ENCODE data around the gene ACAD10.
A peak's percentile ranks its signal among the peaks of the same experiment; 100 is the strongest.

Gene ACAD10

DNA sequence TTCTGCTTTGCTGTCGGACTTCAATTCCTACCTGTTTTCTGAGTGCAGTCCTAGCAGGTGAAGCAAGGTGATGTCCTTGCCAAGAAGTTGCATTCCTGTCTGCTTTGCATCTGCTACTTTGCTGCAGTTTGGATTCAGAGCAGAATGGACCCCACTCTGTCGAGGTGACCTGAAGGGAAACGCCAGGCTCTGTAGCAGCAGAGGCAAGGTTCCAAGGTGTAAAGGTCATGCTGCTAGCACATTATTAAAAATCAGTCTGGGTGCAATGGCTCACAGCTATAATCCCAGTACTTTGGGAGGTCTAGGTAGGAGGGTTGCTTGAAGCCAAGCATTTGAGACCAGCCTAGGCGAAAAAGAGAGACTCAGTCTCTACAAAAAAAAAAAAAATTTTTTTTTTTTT lies 63.5 kb downstream of the ACAD10 start:
- H3K4me1 ChIP-seq (ENCODE audit: control insufficient read depth, insufficient read depth, low read length, poor library complexity, severe bottlenecking), result no peaks in the 10 kb centered on the region

DNA sequence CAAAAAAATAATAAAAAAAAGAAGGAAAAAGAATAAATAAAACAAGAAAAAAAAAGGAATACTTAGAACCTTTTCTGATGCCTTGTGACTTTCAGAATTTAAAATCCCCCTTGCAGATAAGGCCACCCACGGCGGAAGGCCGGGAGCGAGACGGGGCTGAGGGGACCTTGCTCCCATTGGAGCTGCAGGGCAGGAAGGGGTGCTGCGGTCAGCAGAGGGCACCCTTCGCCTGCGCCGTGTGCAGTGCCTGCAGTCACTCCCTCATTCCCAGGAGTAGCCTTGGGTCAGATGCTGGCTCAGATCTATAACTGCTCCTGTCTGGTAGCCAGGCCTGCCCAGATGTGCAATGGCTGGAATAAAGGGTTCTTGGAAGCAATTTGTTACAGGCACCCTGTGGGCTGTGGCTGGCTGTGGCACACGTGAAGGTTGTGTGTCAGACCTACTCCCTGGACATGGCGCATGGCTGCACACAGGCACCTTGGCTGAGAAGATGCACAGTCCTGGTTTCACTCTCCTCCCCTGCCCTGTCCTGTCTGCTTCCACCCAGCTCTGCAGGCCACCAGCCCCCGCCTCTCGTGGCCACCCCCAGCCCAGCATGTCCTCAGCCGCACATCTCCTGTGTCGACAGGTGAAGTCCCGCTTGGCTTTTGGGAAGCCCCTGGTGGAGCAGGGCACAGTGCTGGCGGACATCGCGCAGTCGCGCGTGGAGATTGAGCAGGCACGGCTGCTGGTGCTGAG lies 67.5 kb downstream of the ACAD10 start:
- WGBS, 2 experiments (ENCODE audit: insufficient coverage in 2 of 2), result 76 to 78% methylated on average over 21 to 23 of the region's 23 CpGs
- Histone ChIP-seq H3K27ac (ENCODE audit: low read depth, low read length, severe bottlenecking) (no peak overlapping the region), H3K9me3 (ENCODE audit: control insufficient read depth, low read length) (no peaks in the 10 kb centered on the region), H3K4me1 (ENCODE audit: control insufficient read depth, insufficient read depth, low read length, poor library complexity, severe bottlenecking) (peaks cover 11% of the 10 kb centered on the region), H3K36me3 (ENCODE audit: control insufficient read depth, insufficient read depth, low read length) (peaks cover 27% of the 10 kb centered on the region), H3K4me3 (ENCODE audit: extremely low read depth, insufficient read depth, low read length, poor library complexity, severe bottlenecking) (no peak overlapping the region)

More for the DNA sequence above, 63.5 kb downstream of the ACAD10 start:
- no peak overlapping the region for H3K4me3 ChIP-seq (ENCODE audit: extremely low read depth, insufficient read depth, low read length, poor library complexity, severe bottlenecking)
- no peaks in the 10 kb centered on the region for H3K9me3 ChIP-seq (ENCODE audit: control insufficient read depth, low read length)
- 84 to 100% methylated on average over 3 of the region's 4 CpGs for WGBS, 2 experiments (ENCODE audit: insufficient coverage in 2 of 2)
- no peak overlapping the region for H3K27ac ChIP-seq (ENCODE audit: low read depth, low read length, severe bottlenecking)
- peaks cover 45% of the 10 kb centered on the region for H3K36me3 ChIP-seq (ENCODE audit: control insufficient read depth, insufficient read depth, low read length)

DNA sequence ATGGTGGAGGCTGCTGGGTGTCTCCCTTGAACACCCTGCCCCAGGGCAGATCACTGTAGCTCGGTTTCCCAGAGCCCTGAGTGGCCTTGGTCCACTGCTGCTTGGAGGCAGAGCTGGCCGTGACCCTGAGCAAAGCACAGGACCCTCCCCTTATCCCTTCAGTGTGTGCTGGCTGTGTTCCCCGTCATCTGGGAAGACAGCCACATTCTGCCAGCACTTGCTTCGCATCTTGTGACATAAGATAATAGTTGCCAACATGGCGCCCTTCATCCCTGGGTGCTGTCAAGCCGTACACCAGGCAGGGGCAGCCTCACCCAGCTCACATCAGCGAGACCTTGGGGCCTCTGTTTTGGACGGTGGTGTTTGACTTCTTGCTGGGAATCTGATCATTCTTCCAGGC lies 68.8 kb downstream of the ACAD10 start:
- no peak overlapping the region for H3K4me3 ChIP-seq (ENCODE audit: extremely low read depth, insufficient read depth, low read length, poor library complexity, severe bottlenecking)
- no peak overlapping the region for H3K27ac ChIP-seq (ENCODE audit: low read depth, low read length, severe bottlenecking)
- H3K9me3 ChIP-seq (ENCODE audit: control insufficient read depth, low read length), result no peaks in the 10 kb centered on the region
- H3K4me1 ChIP-seq (ENCODE audit: control insufficient read depth, insufficient read depth, low read length, poor library complexity, severe bottlenecking), result peaks cover 11% of the 10 kb centered on the region
- H3K36me3 ChIP-seq (ENCODE audit: control insufficient read depth, insufficient read depth, low read length), result peaks cover 20% of the 10 kb centered on the region
- WGBS, 2 experiments (ENCODE audit: insufficient coverage in 2 of 2), result 87 to 91% methylated on average over 7 to 8 of the region's 8 CpGs

DNA sequence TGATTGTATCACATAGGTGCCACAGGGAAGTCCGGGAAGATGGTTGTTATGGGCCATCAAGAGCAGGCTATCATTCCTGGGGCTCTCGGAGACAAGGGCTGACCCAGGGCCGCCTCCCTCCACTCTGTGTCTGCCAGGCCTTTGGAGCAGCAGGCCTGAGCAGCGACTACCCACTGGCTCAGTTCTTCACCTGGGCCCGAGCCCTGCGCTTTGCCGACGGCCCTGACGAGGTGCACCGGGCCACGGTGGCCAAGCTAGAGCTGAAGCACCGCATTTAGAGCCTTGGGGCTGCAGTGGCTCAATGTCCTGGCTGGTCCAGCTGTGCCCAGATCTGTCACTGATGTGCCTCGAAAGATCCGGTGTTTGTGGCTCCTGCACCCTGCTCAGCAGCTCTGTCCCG lies 70.3 kb downstream of the ACAD10 start:
- H3K36me3 ChIP-seq (ENCODE audit: control insufficient read depth, insufficient read depth, low read length), result peaks cover 14% of the 10 kb centered on the region
- no peak overlapping the region for H3K27ac ChIP-seq (ENCODE audit: low read depth, low read length, severe bottlenecking)
- H3K4me3 ChIP-seq (ENCODE audit: extremely low read depth, insufficient read depth, low read length, poor library complexity, severe bottlenecking), result no peak overlapping the region
- 94 to 98% methylated on average over 14 to 15 of the region's 15 CpGs for WGBS, 2 experiments (ENCODE audit: insufficient coverage in 2 of 2)
- H3K4me1 ChIP-seq (ENCODE audit: control insufficient read depth, insufficient read depth, low read length, poor library complexity, severe bottlenecking), result peaks cover 11% of the 10 kb centered on the region
- no peaks in the 10 kb centered on the region for H3K9me3 ChIP-seq (ENCODE audit: control insufficient read depth, low read length)

DNA sequence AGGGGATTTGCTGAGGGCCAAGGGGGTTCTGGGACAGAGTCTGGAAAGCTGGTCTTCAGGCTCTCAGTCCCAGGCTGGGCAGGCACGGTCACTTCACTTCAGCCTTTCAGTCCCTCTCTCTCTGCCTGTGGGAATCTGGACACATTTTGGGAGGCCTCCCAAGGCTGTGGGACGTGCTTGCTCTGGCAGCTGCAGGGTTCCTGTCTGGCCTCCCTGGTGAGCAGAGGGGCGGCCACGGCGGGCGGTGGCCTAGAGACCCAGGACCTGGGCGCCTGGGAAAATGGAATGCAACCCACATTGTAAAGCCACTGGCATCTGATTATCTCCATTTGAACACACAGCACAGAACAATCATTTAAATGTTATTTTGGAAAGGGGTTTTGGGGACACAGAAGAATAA lies 70.8 kb downstream of the ACAD10 start:
- Histone ChIP-seq H3K36me3 (ENCODE audit: control insufficient read depth, insufficient read depth, low read length) (peaks cover 14% of the 10 kb centered on the region), H3K27ac (ENCODE audit: low read depth, low read length, severe bottlenecking) (no peak overlapping the region), H3K4me3 (ENCODE audit: extremely low read depth, insufficient read depth, low read length, poor library complexity, severe bottlenecking) (no peak overlapping the region), H3K4me1 (ENCODE audit: control insufficient read depth, insufficient read depth, low read length, poor library complexity, severe bottlenecking) (peaks cover 11% of the 10 kb centered on the region), H3K9me3 (ENCODE audit: control insufficient read depth, low read length) (no peaks in the 10 kb centered on the region)
- WGBS, 2 experiments (ENCODE audit: insufficient coverage in 2 of 2), result 95 to 97% methylated on average over 5 to 7 of the region's 7 CpGs

DNA sequence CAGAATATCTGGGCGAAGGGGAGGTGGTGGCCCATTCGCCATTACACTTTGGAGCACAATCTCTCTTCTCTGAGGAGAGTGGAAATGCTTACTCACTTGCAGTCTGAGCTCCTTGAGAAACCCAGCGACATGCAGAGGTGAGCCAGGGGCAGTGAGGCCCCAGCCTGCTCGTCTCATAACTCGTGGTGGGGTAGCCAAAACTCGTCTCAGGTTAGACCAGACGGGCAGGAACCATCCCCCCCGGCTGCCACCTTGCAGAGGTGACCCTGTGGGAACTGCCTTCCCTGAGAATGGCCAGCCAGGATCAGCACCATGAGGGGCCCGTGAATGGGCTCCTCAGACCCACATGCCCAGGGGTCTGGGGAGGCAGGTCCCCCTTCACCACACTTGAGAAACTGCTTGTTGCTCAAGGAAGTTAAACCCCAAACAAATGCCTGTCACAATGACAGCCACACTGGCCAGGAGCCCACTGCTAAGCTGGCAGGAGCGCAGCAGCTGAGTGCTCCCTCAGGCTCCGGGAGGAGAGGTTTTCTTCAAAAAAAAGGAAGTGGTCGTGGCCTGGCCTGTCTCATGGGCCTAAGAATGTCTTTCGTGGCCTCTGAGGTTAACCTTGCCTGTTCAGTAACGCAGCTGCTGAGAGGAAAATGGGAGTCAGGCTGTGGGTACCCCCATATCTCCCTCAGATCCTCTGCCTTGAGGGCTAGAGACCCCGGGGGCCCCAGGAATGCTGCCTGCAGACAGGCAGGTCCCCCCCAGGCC lies 71.7 kb downstream of the ACAD10 start:
- Histone ChIP-seq H3K27ac (ENCODE audit: low read depth, low read length, severe bottlenecking) (peak overlapping the region; percentile 59), H3K36me3 (ENCODE audit: control insufficient read depth, insufficient read depth, low read length) (peaks cover 14% of the 10 kb centered on the region), H3K4me3 (ENCODE audit: extremely low read depth, insufficient read depth, low read length, poor library complexity, severe bottlenecking) (no peak overlapping the region), H3K9me3 (ENCODE audit: control insufficient read depth, low read length) (no peaks in the 10 kb centered on the region), H3K4me1 (ENCODE audit: control insufficient read depth, insufficient read depth, low read length, poor library complexity, severe bottlenecking) (peaks cover 11% of the 10 kb centered on the region)
- WGBS, 2 experiments (ENCODE audit: insufficient coverage in 2 of 2), result 92 to 93% methylated on average over 11 to 14 of the region's 15 CpGs

DNA sequence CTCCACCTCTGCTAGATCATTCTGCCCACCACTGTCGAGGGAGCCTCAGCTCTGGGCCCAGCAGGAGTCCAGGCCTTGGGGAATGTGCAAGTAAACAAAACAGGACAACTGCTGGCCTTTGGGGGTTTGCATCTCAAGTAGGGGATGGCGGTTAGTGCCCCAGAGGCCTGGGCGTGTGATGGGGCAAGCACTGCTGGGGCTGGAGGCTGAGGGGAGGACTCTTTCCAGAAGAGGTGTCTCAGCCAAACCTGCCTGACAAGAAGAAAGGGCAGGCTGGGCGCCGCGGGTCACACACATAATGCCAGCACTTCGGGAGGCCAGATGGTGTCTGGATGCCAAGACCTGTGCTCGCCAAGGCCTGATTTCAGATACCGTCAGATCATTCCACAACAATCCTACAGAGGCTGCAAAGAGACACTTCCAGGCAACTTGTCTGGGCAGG lies 72.3 kb downstream of the ACAD10 start:
- Histone ChIP-seq H3K4me3 (ENCODE audit: extremely low read depth, insufficient read depth, low read length, poor library complexity, severe bottlenecking) (no peak overlapping the region), H3K4me1 (ENCODE audit: control insufficient read depth, insufficient read depth, low read length, poor library complexity, severe bottlenecking) (peaks cover 11% of the 10 kb centered on the region), H3K36me3 (ENCODE audit: control insufficient read depth, insufficient read depth, low read length) (peaks cover 14% of the 10 kb centered on the region), H3K27ac (ENCODE audit: low read depth, low read length, severe bottlenecking) (peak overlapping the region; percentile 59), H3K9me3 (ENCODE audit: control insufficient read depth, low read length) (no peaks in the 10 kb centered on the region)
- WGBS, 2 experiments (ENCODE audit: insufficient coverage in 2 of 2), result 82 to 86% methylated on average over 8 to 9 of the region's 9 CpGs

DNA sequence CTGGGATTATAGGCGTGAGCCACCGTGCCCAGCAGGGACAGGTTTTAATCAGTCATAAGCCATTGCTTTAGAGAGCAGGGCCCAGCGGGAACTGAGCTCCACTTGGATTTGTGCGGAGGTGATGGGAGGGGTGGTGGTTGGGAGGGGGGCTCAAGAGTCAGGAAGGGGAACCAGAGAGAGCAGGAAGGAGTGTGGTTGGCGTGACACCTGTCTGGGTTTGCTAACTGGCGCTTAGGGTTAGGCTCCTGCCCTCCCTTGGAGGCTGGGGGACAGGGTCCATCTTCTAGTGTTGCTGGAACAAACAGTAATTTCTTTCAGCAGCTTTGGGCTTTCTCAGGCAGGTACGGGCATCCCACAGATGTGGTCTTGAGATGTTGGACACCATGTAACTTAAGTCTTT lies 73.4 kb downstream of the ACAD10 start:
- 91 to 97% methylated on average over 6 to 7 of the region's 7 CpGs for WGBS, 2 experiments (ENCODE audit: insufficient coverage in 2 of 2)
- H3K4me1 ChIP-seq (ENCODE audit: control insufficient read depth, insufficient read depth, low read length, poor library complexity, severe bottlenecking), result peaks cover 11% of the 10 kb centered on the region
- H3K36me3 ChIP-seq (ENCODE audit: control insufficient read depth, insufficient read depth, low read length), result peaks cover 14% of the 10 kb centered on the region
- H3K27ac ChIP-seq (ENCODE audit: low read depth, low read length, severe bottlenecking), result no peak overlapping the region
- no peaks in the 10 kb centered on the region for H3K9me3 ChIP-seq (ENCODE audit: control insufficient read depth, low read length)
- H3K4me3 ChIP-seq (ENCODE audit: extremely low read depth, insufficient read depth, low read length, poor library complexity, severe bottlenecking), result no peak overlapping the region

DNA sequence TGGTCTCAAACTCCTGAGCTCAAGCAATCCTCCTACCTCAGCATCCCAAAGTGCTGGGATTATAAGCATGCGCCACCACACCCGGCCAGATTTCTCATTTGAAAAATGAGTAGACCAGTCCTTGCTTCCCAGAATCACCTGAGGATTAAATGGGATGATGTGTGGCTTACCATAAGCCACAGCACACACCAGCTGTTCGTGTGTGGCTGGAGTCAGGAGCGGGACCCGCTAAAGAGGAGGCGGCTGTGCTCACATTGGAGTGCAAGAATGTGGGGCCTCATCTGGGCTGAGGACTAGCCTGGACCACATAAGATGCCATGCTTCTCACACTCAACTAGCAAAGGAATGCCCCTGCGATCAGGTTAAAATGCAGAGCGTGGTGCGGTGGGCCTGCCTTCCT lies 74.1 kb downstream of the ACAD10 start:
- H3K27ac ChIP-seq (ENCODE audit: low read depth, low read length, severe bottlenecking), result no peak overlapping the region
- no peaks in the 10 kb centered on the region for H3K9me3 ChIP-seq (ENCODE audit: control insufficient read depth, low read length)
- 98% methylated on average over 8 to 9 of the region's 9 CpGs for WGBS, 2 experiments (ENCODE audit: insufficient coverage in 2 of 2)
- peaks cover 8% of the 10 kb centered on the region for H3K36me3 ChIP-seq (ENCODE audit: control insufficient read depth, insufficient read depth, low read length)
- H3K4me1 ChIP-seq (ENCODE audit: control insufficient read depth, insufficient read depth, low read length, poor library complexity, severe bottlenecking), result peaks cover 11% of the 10 kb centered on the region
- H3K4me3 ChIP-seq (ENCODE audit: extremely low read depth, insufficient read depth, low read length, poor library complexity, severe bottlenecking), result no peak overlapping the region

DNA sequence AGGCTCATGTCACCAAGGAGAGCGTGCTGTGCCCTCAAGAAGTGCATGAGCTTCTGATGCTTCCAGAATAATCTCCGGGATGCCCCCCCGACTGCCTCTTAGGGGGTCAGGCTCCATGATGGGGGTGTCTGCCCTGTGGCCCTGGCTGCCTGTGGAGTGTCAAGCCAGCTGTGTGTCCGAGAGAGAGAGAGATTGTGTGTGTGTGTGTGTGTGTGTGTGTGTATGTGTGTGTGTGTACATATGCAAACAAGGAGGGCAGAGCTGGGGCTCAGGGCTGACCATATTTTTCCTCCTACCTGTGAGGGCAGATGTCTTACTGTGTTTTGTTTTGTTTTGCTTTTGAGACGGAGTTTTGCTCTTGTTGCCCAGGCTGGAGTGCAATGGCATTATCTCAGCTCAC lies 75.2 kb downstream of the ACAD10 start:
- peaks cover 11% of the 10 kb centered on the region for H3K4me1 ChIP-seq (ENCODE audit: control insufficient read depth, insufficient read depth, low read length, poor library complexity, severe bottlenecking)
- WGBS, 2 experiments (ENCODE audit: insufficient coverage in 2 of 2), result 95% methylated on average over 4 to 5 of the region's 5 CpGs
- no peaks in the 10 kb centered on the region for H3K9me3 ChIP-seq (ENCODE audit: control insufficient read depth, low read length)
- H3K4me3 ChIP-seq (ENCODE audit: extremely low read depth, insufficient read depth, low read length, poor library complexity, severe bottlenecking), result no peak overlapping the region
- peaks cover 7% of the 10 kb centered on the region for H3K36me3 ChIP-seq (ENCODE audit: control insufficient read depth, insufficient read depth, low read length)
- H3K27ac ChIP-seq (ENCODE audit: low read depth, low read length, severe bottlenecking), result no peak overlapping the region

DNA sequence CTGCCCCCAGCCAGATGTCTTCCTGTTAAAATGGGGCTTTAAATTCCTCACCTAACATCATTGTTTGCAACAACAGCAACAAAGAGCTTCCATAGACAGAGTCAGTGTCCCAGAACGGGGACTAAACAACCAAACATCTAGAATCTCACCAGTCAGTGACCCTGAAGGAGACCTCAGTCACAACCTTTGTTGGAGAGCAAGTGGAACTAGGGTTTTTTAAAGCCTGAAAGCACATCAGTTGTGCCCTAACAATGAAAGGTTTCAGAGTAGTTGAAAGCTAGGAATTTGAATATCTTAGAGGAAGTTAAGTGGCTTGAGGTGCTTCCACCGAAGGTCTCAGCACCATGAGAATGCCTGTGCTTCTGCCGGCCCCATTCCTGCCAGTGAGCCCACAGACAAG lies 75.9 kb downstream of the ACAD10 start:
- 67 to 70% methylated on average over 1 to 2 of the region's 3 CpGs for WGBS, 2 experiments (ENCODE audit: insufficient coverage in 2 of 2)
- H3K4me1 ChIP-seq (ENCODE audit: control insufficient read depth, insufficient read depth, low read length, poor library complexity, severe bottlenecking), result peaks cover 11% of the 10 kb centered on the region
- H3K27ac ChIP-seq (ENCODE audit: low read depth, low read length, severe bottlenecking), result no peak overlapping the region
- H3K9me3 ChIP-seq (ENCODE audit: control insufficient read depth, low read length), result no peaks in the 10 kb centered on the region
- peaks cover 7% of the 10 kb centered on the region for H3K36me3 ChIP-seq (ENCODE audit: control insufficient read depth, insufficient read depth, low read length)
- no peak overlapping the region for H3K4me3 ChIP-seq (ENCODE audit: extremely low read depth, insufficient read depth, low read length, poor library complexity, severe bottlenecking)
